ENCODE data around the gene EOLA1. TPM values are rescaled to one million over a fixed set of nuclear protein-coding genes. Genes with fewer than 3 reads are reported as not detected.

EOLA1 gene
- total RNA-seq, 1 experiment from 2014 or later = 24.3 TPM

GRCh38 chrX:149511081-149511480 is 29.7 kb upstream of the EOLA1 start:
- H3K27me3 ChIP-seq (ENCODE audit: insufficient read depth, low read depth) = no peaks in the 10 kb centered on the region
- ChIA-PET CTCF (interaction anchor here (1.3 kb wide), 1 partner anchor 28 kb away, joined by 13 read pairs; no protein-coding TSS in a partner anchor), POLR2A (ENCODE audit: unreplicated experiment) (interaction anchor here (0.5 to 1.5 kb wide), 5 partner anchors 17 to 911 kb away, joined by 3 to 24 read pairs (median 8); no protein-coding TSS in a partner anchor)
- no peaks in the 10 kb centered on the region for H3K79me2 ChIP-seq (ENCODE audit: low read depth)
- intact Hi-C loops (cut with micrococcal nuclease; ENCODE audit: unreplicated experiment) = loop anchor here (1.0 to 10.0 kb wide), 4 partner anchors 14 to 1174 kb away; no protein-coding TSS in a partner anchor
- no TSS peak for BruUV-seq (replicated peaks)
- no peaks in the 10 kb centered on the region for H4K20me1 ChIP-seq (ENCODE audit: insufficient read depth)
- H3K36me3 ChIP-seq (ENCODE audit: low read depth) = no peaks in the 10 kb centered on the region
- H3K27ac ChIP-seq = peak overlapping the region; percentile 85
- no peak overlapping the region for H2AFZ ChIP-seq
- H3K4me3 ChIP-seq = peak overlapping the region; percentile 2; the same call in 1 of the 2 replicates
- TF ChIP-seq CTCF (conservative IDR thresholded peaks at IDR 0.05) = no peak
- TF ChIP-seq EZH2 (IDR thresholded peaks at IDR 0.05; ENCODE audit: low read depth) = no peak
- peak; percentile 74 to 100 for DNase-seq
- no peaks in the 10 kb centered on the region for H3K9me3 ChIP-seq (ENCODE audit: insufficient read depth, low read depth)
- peaks cover 34% of the 10 kb centered on the region for H3F3A ChIP-seq (ENCODE audit: insufficient read depth, low read depth)
- peak overlapping the region; percentile 72 for H3K4me2 ChIP-seq
- H3K9me2 ChIP-seq (ENCODE audit: insufficient read depth) = no peaks in the 10 kb centered on the region
- H3K4me1 ChIP-seq (replicated peaks; ENCODE audit: insufficient read depth) = peaks cover 54% of the 10 kb centered on the region

- Histone ChIP-seq H3K4me3 (no peak overlapping the region; the same call in 1 of the 2 replicates), H3K79me2 (ENCODE audit: low read depth) (no peaks in the 10 kb centered on the region), H3K4me2 (peak overlapping the region; percentile 65), H3K9me2 (ENCODE audit: insufficient read depth) (no peaks in the 10 kb centered on the region), H3K4me1 (replicated peaks; ENCODE audit: insufficient read depth) (peaks cover 44% of the 10 kb centered on the region), H3K27ac (peak overlapping the region; percentile 85), H3K36me3 (ENCODE audit: low read depth) (no peaks in the 10 kb centered on the region), H2AFZ (no peak overlapping the region), H3K9me3 (ENCODE audit: insufficient read depth, low read depth) (no peaks in the 10 kb centered on the region), H3F3A (ENCODE audit: insufficient read depth, low read depth) (peaks cover 31% of the 10 kb centered on the region), H4K20me1 (ENCODE audit: insufficient read depth) (no peaks in the 10 kb centered on the region), H3K27me3 (ENCODE audit: insufficient read depth, low read depth) (no peaks in the 10 kb centered on the region)
- DNase-seq = peak; percentile 71 to 81
- ChIA-PET CTCF (interaction anchor here (0.7 to 1.3 kb wide), 5 partner anchors 15 to 1456 kb away, joined by 4 to 13 read pairs (median 5); partner anchors contain the start of gene EOLA1), POLR2A (ENCODE audit: unreplicated experiment) (interaction anchor here (0.7 to 1.0 kb wide), 2 partner anchors 21 to 28 kb away, joined by 5 to 9 read pairs; no protein-coding TSS in a partner anchor)
- no peak for TF ChIP-seq EZH2 (IDR thresholded peaks at IDR 0.05; ENCODE audit: low read depth)
- peak; percentile 84 for TF ChIP-seq CTCF (conservative IDR thresholded peaks at IDR 0.05)
- no TSS peak for BruUV-seq (replicated peaks)
- intact Hi-C loops (cut with micrococcal nuclease; ENCODE audit: unreplicated experiment) = loop anchor here (10.0 kb wide), 1 partner anchor 1172 kb away; no protein-coding TSS in a partner anchor
These were observed 28.5 kb upstream of the EOLA1 start for GRCh38 chrX:149512225-149512885.

GRCh38 chrX:149513825-149514428 is 26.9 kb upstream of the EOLA1 start:
- no peak for TF ChIP-seq CTCF (conservative IDR thresholded peaks at IDR 0.05)
- no peaks in the 10 kb centered on the region for H3K36me3 ChIP-seq (ENCODE audit: low read depth)
- intact Hi-C loops (cut with micrococcal nuclease; ENCODE audit: unreplicated experiment) = loop anchor here (10.0 kb wide), 1 partner anchor 1171 kb away; no protein-coding TSS in a partner anchor
- CTCF ChIA-PET = interaction anchor here (0.5 to 0.6 kb wide), 2 partner anchors 10 to 636 kb away, joined by 3 to 23 read pairs; no protein-coding TSS in a partner anchor
- no peak for DNase-seq
- H3K9me2 ChIP-seq (ENCODE audit: insufficient read depth) = no peaks in the 10 kb centered on the region
- no peak overlapping the region for H3K4me2 ChIP-seq
- H3K27ac ChIP-seq = no peak overlapping the region
- peaks cover 48% of the 10 kb centered on the region for H3K4me1 ChIP-seq (replicated peaks; ENCODE audit: insufficient read depth)
- no TSS peak for BruUV-seq (replicated peaks)
- H3K27me3 ChIP-seq (ENCODE audit: insufficient read depth, low read depth) = no peaks in the 10 kb centered on the region
- no peaks in the 10 kb centered on the region for H4K20me1 ChIP-seq (ENCODE audit: insufficient read depth)
- POLR2A ChIA-PET (ENCODE audit: unreplicated experiment) = no interaction called here
- H3F3A ChIP-seq (ENCODE audit: insufficient read depth, low read depth) = peaks cover 31% of the 10 kb centered on the region
- no peak overlapping the region for H2AFZ ChIP-seq
- H3K79me2 ChIP-seq (ENCODE audit: low read depth) = no peaks in the 10 kb centered on the region
- H3K9me3 ChIP-seq (ENCODE audit: insufficient read depth, low read depth) = no peaks in the 10 kb centered on the region
- H3K4me3 ChIP-seq = no peak overlapping the region
